Stimulated activated CD4-positive, alpha-beta T cell treated with anti-CD3 and anti-CD28 coated beads, Interleukin-1b, Interleukin-23, amount 100 ng/mL, for 48 hours (primary cell): ENCODE data around the gene MMP15.
"Not testable (repeated sequence)": the region's sequence is repeated elsewhere in the genome, so short reads cannot be mapped to it uniquely, and the experiment has no call there.

Source experiments
- DNase-seq: peaks from one replicate; pipeline ENCODE4 v3.0.0-alpha.2; 2020

Gene MMP15

GRCh38 chr16:57997176-57997527 lies 28.4 kb upstream of the MMP15 start:
- DNase-seq = no peak

GRCh38 chr16:57997528-57998265 lies 27.9 kb upstream of the MMP15 start:
- no peak for DNase-seq

GRCh38 chr16:57998486-57998885 lies 27.1 kb upstream of the MMP15 start:
- DNase-seq = peak; percentile 59

- no peak for DNase-seq
Observed at GRCh38 chr16:57998992-57999365, 26.6 kb upstream of the MMP15 start.

- DNase-seq = peak; percentile 17
Observed at GRCh38 chr16:57999366-57999970, 26.1 kb upstream of the MMP15 start.

- no peak for DNase-seq
Observed at GRCh38 chr16:57999971-58000705, 25.4 kb upstream of the MMP15 start, which contains the start of gene ZNF319. TSS of gene ZNF319 (minus strand) at chr16:58000672. CDS start at chr16:57998265, 2,407 bp downstream.

- DNase-seq = peak; percentile 78
Observed at GRCh38 chr16:58000706-58001676, 24.6 kb upstream of the MMP15 start, which contains the start of gene USB1. TSS of gene USB1 (plus strand) at chr16:58001407. CDS start at chr16:58001484, 77 bp downstream.

GRCh38 chr16:58001781-58002415 lies 23.7 kb upstream of the MMP15 start:
- no peak for DNase-seq

GRCh38 chr16:58002416-58002800 lies 23.1 kb upstream of the MMP15 start:
- DNase-seq = no peak

- DNase-seq = no peak
Observed at GRCh38 chr16:58002936-58003335, 22.6 kb upstream of the MMP15 start.

- DNase-seq = not testable (repeated sequence)
Observed at GRCh38 chr16:58004736-58005135, 20.8 kb upstream of the MMP15 start.

- DNase-seq = no peak
Observed at GRCh38 chr16:58009856-58010416, 15.6 kb upstream of the MMP15 start.

GRCh38 chr16:58010886-58011285 lies 14.7 kb upstream of the MMP15 start:
- no peak for DNase-seq

GRCh38 chr16:58011652-58012051 lies 13.9 kb upstream of the MMP15 start:
- DNase-seq = no peak

GRCh38 chr16:58012481-58012880 lies 13.1 kb upstream of the MMP15 start:
- DNase-seq = no peak

- DNase-seq = no peak
Observed at GRCh38 chr16:58013201-58013956, 12.2 kb upstream of the MMP15 start.

GRCh38 chr16:58016840-58017446 lies 8.6 kb upstream of the MMP15 start:
- no peak for DNase-seq

- DNase-seq = no peak
Observed at GRCh38 chr16:58018803-58019202, 6.8 kb upstream of the MMP15 start.

GRCh38 chr16:58019866-58020538 lies 5.6 kb upstream of the MMP15 start:
- DNase-seq = no peak
